Pulmonary artery endothelial cell (primary cell): Measurements from ENCODE around the gene BAHCC1. TPM values are rescaled to one million over a fixed set of nuclear protein-coding genes. Genes with fewer than 3 reads are reported as not detected.
A peak's percentile ranks its signal among the peaks of the same experiment; 100 is the strongest.

Source experiments
- DNase-seq: peaks from one replicate; pipeline ENCODE4 v3.0.0-alpha.2; 2011; ENCODE audit warnings: low read depth, low spot score
- total RNA-seq: library from RNA; depleted of rRNA; stranded (reverse); fragments of >200 nt; gene quantifications from 2 replicates; pipeline ENCODE4 v1.2.3, GENCODE V29; 2014

The BAHCC1 gene
- total RNA-seq, 1 donor from 2014 or later = 2.8 TPM

- peak; percentile 41 for DNase-seq
Observed at GRCh38 chr17:81513753-81514488, 118.7 kb downstream of the BAHCC1 start.

GRCh38 chr17:81514489-81514738 lies 119.2 kb downstream of the BAHCC1 start:
- no peak for DNase-seq

- peak; percentile 33 for DNase-seq
Observed at GRCh38 chr17:81514739-81515529, 119.7 kb downstream of the BAHCC1 start.

GRCh38 chr17:81515530-81516041 lies 120.3 kb downstream of the BAHCC1 start:
- no peak for DNase-seq

Other genes starting within 250 kb of the BAHCC1 start
- gene PVALEF, start 229.9 kb upstream of the BAHCC1 start, total RNA-seq = not detected in 2 replicates
- 2.1 and 3.0 TPM in 2 replicates for gene AATK, start 229.2 kb upstream of the BAHCC1 start, total RNA-seq
- 16.3 TPM in 2 replicates for gene CEP131, start 172.5 kb upstream of the BAHCC1 start, total RNA-seq
- gene TEPSIN, start 156.4 kb upstream of the BAHCC1 start, total RNA-seq = 9.0 and 15.8 TPM in 2 replicates
- gene NDUFAF8, start 156.1 kb upstream of the BAHCC1 start, total RNA-seq = 44.0 and 47.6 TPM in 2 replicates
- 61.1 and 66.2 TPM in 2 replicates for gene SLC38A10, start 100.2 kb upstream of the BAHCC1 start, total RNA-seq
- gene ACTG1, start 117.3 kb downstream of the BAHCC1 start, total RNA-seq = 9,538 and 11,768 TPM in 2 replicates
- 0.35 and 0.66 TPM in 2 replicates for gene FSCN2, start 132.9 kb downstream of the BAHCC1 start, total RNA-seq
- gene FAAP100, start 156.9 kb downstream of the BAHCC1 start, total RNA-seq = 17.5 and 21.7 TPM in 2 replicates
- gene NPLOC4, start 241.7 kb downstream of the BAHCC1 start, total RNA-seq = 103 and 114 TPM in 2 replicates
- 0.14 and 0.26 TPM in 2 replicates for gene TSPAN10, start 241.7 kb downstream of the BAHCC1 start, total RNA-seq